ENCODE data around the gene YDJC.

DNA sequence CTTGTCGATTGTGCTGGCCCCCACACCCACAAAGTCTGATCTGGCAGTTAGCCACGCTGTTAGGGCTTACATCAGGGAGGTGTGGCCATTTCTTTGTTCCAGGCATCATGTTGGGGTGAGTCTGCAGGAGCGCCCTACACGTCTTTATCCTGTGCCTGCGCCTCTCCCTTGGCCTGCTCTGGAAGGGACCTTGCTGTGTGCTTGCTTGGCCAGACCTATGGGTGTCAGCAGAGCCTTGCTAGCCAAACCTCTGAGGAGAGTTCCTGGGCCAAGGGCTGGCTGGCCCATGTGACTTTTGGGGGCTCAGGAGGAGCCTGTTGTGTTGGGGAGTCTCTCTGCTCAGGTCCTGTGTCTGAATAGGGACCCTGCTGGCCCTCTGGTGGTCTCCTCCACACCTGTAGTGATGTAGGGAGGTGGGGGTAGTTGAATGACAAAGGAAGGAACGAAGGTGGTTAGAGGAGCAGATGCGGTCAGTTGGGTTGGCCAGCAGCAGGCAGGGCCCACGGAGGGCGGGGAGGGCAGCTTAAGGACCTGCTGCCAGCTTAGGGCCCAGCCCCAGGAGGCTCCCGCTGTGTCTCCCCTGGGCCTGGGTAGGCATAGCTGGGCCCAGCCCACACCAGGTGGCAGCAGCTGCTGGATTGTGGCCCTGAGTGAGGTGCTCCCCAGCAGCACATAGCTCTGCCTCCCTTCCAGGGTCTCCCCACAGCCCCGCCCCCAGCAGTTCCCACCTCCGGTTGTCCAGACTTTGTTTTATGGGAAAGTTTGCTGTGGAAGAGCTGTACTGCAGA lies 43.9 kb upstream of the YDJC start:
- no peak for TF ChIP-seq POLR2A (IDR thresholded peaks at IDR 0.05)
- TF ChIP-seq, protein P1, sequence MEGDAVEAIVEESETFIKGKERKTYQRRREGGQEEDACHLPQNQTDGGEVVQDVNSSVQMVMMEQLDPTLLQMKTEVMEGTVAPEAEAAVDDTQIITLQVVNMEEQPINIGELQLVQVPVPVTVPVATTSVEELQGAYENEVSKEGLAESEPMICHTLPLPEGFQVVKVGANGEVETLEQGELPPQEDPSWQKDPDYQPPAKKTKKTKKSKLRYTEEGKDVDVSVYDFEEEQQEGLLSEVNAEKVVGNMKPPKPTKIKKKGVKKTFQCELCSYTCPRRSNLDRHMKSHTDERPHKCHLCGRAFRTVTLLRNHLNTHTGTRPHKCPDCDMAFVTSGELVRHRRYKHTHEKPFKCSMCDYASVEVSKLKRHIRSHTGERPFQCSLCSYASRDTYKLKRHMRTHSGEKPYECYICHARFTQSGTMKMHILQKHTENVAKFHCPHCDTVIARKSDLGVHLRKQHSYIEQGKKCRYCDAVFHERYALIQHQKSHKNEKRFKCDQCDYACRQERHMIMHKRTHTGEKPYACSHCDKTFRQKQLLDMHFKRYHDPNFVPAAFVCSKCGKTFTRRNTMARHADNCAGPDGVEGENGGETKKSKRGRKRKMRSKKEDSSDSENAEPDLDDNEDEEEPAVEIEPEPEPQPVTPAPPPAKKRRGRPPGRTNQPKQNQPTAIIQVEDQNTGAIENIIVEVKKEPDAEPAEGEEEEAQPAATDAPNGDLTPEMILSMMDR (IDR thresholded peaks at IDR 0.05): no peak

Measured in uterus (tissue), 2 donors.